HCEC 1CT (cell line): ENCODE data around the gene GGCT.
A peak's percentile ranks its signal among the peaks of the same experiment; 100 is the strongest.
"Not testable (repeated sequence)": the region's sequence is repeated elsewhere in the genome, so short reads cannot be mapped to it uniquely, and the experiment has no call there.

Experiments used
- DNase-seq: peaks from one replicate; pipeline ENCODE4 v3.0.0-alpha.2; 2017

The GGCT gene, protein sequence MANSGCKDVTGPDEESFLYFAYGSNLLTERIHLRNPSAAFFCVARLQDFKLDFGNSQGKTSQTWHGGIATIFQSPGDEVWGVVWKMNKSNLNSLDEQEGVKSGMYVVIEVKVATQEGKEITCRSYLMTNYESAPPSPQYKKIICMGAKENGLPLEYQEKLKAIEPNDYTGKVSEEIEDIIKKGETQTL

DNA sequence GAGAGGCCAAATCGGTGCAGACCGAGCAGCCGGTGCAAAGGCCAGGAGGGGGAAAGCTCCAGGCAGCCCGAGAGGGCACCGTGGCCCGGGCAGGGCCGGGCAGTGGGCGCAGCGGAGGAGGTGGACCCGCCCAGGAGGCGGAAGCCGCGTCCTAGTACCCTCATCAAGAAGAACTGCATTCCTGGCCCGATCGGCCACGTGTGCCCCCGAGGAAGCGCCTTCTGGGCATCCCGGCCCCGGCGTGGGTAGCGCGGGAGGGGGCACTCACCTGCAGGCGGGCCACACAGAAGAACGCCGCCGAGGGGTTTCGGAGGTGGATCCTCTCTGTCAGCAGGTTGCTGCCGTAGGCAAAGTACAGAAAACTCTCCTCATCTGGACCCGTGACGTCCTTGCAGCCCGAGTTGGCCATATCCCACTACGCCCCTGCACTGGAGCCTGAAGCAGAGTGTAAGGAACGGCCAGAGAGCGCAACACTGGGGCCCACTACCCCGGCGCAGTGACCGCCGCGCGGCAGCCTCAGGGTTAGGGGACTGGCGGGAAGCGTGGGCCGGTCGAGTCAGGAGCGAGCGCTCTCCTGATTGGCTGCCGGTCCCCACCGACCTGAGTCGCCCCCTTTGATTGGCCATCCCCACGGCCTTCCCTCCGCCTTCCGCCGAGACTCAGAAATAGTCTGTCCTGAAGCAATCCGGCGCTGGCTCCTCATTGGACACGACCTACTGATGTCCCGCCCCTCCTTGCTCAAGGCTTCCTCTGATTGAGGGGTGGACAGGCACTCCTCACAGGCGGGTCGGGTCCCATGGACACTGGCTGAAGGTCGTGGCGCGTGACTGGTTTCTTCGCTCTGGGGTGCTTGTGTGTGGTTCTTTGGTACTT, at the start of gene GGCT:
TSS of gene GGCT (minus strand) at position 529 of the 873 bp plus-strand sequence. CDS start at position 409, 120 bp downstream.
- DNase-seq, result peak; percentile 98

DNA sequence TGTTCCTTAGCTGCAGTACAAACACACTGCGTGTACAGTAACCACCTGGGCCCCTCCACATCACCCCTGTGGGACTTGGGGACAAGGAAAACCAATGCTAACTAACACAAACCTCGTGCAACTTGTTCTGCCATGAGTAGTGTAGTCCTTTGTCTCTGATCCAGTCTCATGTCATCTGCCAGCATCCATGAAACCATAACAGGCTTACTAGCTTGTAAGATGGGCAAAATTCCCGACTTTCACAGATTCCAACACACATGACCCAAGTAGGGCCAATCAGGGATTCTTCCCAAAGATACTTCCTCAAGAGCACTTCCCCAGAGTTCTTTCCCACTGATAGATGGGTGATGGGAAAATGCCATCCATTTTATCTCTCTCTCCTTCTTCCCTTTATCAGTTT, 48.9 kb upstream of the GGCT start:
- DNase-seq, result no peak

DNA sequence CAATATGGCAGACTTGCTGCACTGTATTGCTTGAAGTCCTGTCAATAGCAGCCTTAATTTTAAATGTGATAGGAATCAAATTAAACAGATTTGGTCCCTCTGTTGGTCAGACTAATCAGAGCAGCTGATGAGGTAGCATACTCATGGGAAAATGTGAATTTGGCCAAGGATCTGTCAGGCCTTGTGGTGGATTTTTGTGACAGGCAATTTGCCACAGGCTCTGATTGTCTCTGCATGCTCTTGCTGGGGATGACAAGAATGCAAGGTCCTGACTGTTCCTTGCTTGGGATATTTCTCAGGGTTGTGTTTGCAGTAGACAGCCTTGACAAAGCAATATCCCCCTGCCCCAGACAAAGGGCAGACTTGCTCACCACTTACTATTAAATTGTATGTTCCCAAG, 48.5 kb upstream of the GGCT start:
- DNase-seq, result no peak

- no peak for DNase-seq
Measured at GRCh38 chr7:30552330-30552729, 47.7 kb upstream of the GGCT start.

- no peak for DNase-seq
Measured at GRCh38 chr7:30549931-30550493, 45.4 kb upstream of the GGCT start.

DNA sequence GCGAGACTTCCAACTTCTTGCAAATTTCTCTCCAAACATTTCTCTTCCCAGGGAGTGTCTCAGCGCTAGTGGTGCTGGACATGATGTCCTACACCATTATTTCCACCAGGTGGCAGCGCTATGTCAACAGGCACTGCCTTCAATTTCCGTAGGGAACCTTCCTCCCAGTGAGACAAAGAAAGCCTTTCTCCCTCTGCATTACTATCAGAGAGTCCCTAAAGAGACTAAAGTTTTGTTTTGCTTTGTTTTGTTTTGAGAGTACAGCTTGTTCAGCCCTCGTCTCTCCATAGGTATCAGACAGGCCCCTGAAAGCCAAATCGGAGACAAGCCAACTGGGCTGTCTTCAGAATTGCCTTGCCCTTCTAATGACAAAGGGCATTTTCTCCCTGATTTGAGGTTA, 44.2 kb upstream of the GGCT start:
- peak; percentile 65 for DNase-seq

DNA sequence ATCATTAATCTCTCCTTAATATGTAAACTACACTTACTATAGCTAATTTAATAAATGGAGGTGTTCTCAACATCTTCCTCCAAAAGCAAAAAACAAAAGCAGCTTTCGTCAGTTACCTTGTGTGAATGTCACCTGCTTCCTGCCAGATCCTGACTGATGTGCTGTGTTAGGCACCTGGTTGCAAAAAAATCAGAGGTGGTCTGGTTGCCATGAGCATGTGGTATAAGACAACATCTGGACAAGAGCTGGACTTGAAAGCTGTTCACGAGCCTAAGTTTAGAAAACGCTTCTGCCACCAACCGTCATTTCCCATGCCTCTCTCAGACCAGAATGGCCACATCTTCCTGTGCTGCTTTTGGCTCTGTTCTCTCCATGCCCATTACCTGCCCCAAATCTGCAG, 42.0 kb upstream of the GGCT start:
- DNase-seq, result no peak

DNA sequence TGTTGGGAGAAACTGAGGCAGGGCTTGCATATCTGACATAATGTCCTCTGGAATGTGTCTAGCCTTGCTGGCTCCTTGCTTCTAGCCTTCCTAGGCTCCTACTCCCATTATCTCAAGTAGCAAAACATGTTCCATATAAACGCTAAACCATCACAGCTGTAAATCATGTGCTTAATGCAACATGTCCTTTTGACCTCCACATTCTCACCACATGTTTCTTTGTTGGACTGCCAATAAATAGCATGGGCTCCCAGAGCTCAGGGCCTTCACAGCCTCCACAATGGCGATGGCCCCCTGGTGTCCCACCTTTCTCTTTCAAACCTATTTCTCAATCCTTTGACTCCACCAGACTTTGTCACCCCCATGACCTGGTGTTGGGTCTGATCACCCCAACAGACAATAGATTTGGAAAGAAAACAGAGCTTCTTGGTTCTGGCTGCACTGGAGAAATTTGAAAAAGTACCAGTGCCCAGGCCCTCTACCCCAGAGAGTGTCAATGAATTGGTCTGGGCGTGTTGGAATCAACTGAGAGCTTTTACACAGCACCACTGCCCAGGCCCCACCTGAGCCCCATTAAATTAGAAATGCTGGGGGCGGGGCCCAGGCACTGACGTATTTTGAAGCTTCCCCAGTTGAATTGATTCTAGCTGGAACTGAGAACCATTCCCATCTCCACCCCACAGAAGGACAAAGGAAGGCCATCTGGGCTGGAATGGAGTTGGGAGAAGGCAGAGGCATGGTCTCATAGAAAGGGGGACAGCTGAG, 41.3 kb upstream of the GGCT start:
- DNase-seq, result no peak

- no peak for DNase-seq
Measured at GRCh38 chr7:30543813-30544525, 39.3 kb upstream of the GGCT start.

- DNase-seq, result not testable (repeated sequence)
Measured at GRCh38 chr7:30543115-30543514, 38.5 kb upstream of the GGCT start.

DNA sequence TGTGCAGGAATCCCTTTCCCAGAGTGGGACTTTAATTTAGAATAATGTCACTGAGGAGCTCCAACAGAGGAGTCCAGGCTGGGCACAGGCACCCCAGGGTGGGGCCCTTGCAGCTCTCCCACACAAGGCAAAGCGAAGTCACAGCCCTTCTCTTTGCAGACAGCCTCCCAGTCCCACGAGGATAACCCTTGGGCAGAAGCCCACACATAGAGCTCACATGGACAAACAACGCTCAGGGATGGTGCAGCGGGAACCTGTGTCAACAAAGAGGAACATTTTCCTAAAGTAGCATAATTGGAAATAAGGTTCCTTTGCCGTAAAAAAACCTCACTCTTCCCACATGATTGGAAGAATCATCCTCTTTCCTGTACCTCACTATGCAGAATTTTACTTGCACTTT, 29.3 kb upstream of the GGCT start:
- no peak for DNase-seq

- DNase-seq, result no peak
Measured at GRCh38 chr7:30531286-30531685, 26.7 kb upstream of the GGCT start.

- DNase-seq, result no peak
Measured at GRCh38 chr7:30530373-30530772, 25.7 kb upstream of the GGCT start.

- DNase-seq, result no peak
Measured at GRCh38 chr7:30528779-30529178, 24.1 kb upstream of the GGCT start.

DNA sequence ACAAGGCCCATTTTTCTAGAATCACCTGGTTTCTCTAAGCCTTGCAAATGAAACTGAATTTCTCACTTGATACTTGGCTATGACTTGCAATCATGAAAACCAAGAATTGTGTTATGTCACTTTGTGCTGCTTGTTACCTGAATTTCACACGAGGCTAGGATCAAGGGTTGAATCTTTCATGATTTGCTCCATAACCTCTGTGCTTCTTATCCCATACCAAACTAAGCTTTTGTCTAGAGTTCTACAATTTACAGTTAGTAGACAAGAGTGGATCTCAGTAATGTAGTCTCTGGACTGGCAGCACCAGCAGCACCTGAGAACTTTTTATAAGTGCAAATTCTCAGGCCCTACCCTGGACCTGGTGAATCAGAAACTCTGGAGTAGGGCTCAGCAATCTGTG, 22.7 kb upstream of the GGCT start:
- not testable (repeated sequence) for DNase-seq

- no peak for DNase-seq
Measured at GRCh38 chr7:30526163-30526562, 21.5 kb upstream of the GGCT start.

GRCh38 chr7:30525429-30525828, 20.8 kb upstream of the GGCT start:
- DNase-seq, result no peak

- no peak for DNase-seq
Measured at GRCh38 chr7:30524545-30524944, 19.9 kb upstream of the GGCT start.

DNA sequence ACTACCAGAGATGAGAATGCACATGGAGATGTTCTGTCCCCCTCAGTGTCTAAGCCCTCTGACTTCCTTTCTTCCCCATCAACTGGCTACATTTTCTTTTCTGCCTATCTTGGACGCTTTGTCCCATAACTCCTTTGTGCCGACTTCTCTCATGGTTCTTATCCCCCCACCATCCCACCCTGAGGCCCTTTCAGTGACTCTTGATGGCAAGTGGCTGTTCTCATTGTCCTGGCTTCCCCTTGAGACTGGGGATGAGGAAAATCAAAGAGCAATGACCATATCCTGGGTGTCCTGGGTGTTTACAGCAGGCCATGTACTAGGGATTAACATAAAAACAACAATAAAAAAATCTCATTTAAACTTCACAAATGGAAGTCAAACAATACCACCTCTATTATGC, 18.8 kb upstream of the GGCT start:
- no peak for DNase-seq

DNA sequence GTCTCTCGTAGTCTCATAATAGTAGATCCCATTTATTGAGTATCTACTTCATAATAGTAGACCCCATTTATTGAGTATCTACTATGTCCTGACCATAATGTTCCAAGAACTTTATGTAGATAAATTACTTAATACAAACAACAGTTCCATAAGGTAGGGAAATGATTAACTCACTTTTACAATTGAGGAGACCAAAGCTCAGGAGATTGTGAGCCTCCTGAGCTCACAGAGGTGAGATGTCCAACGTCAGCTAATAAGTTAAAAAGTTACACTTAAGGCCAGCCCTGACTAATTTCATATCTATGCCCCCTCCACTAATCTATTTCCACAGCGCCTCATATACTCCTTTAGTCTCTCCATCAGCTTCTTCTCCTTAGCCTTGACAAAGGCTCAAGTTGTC, 17.5 kb upstream of the GGCT start:
- DNase-seq, result no peak

GRCh38 chr7:30521532-30521931, 16.9 kb upstream of the GGCT start:
- peak; percentile 9 for DNase-seq

GRCh38 chr7:30519122-30519521, 14.5 kb upstream of the GGCT start:
- DNase-seq, result no peak

DNA sequence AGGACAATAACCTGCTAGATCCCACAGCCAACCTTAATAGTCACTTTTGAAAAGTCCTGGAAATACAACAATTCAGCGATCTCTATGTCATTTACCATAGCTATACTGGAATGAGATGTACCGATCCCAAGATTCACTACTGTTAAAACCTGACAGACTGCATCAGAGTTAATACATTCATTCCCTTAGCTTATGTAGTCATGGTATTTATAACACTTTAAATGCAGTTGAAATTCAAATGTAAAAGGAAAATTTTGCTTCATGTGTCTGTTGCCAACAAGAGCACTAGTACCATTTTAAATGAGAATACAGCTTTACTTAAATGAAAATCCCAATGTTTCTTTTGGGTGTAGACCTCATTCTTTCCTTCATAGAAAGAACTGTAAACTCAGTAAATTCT, 11.1 kb upstream of the GGCT start:
- no peak for DNase-seq
